ENCODE results near the gene PDZRN3. TPM values are rescaled to one million over a fixed set of nuclear protein-coding genes. Genes with fewer than 3 reads are reported as not detected.

PDZRN3 gene
- total and polyA plus RNA-seq, 2 donors from 2014 or later = 9.5 to 13.2 TPM

GRCh38 chr3:73572368-73572767 lies 52.4 kb downstream of the PDZRN3 start:
- no peaks in the 10 kb centered on the region for H3K9me3 ChIP-seq (ENCODE audit: control insufficient read depth in 2 of 3, insufficient read depth in 1 of 3, low read length in 3 of 3)
- no peak overlapping the region for H3K9ac ChIP-seq (ENCODE audit: low read length in 3 of 3)
- H3K27ac ChIP-seq (ENCODE audit: low read depth in 2 of 2, low read length in 2 of 2) = no peak overlapping the region
- peaks cover 0 to 14% (median 5%) of the 10 kb centered on the region in 3 donors for H3K4me1 ChIP-seq (ENCODE audit: control insufficient read depth in 2 of 3, insufficient read depth in 2 of 3, low read depth in 1 of 3, low read length in 3 of 3)
- no peak overlapping the region for H3K4me3 ChIP-seq (ENCODE audit: low read length in 3 of 3)
- DNase-seq (peak in 4 of 5 donors; percentile 74 to 90 (median 82)), FAIRE-seq (no peak)
- no peaks in the 10 kb centered on the region for H3K36me3 ChIP-seq (ENCODE audit: control insufficient read depth in 2 of 3, insufficient read depth in 3 of 3, low read length in 3 of 3)
- TF ChIP-seq CTCF (IDR thresholded peaks at IDR 0.05; ENCODE audit: borderline replicate concordance, extremely low read depth, insufficient read depth) = no peak
- no peaks in the 10 kb centered on the region for H3K27me3 ChIP-seq (ENCODE audit: control insufficient read depth, insufficient read depth, low read length)
- intact Hi-C loops (cut with DNase I) = no loop called here

- FAIRE-seq = no peak
- intact Hi-C loops (cut with DNase I) = no loop called here
- H3K36me3 ChIP-seq (ENCODE audit: control insufficient read depth in 2 of 3, insufficient read depth in 3 of 3, low read length in 3 of 3) = no peaks in the 10 kb centered on the region
- TF ChIP-seq CTCF (IDR thresholded peaks at IDR 0.05; ENCODE audit: borderline replicate concordance, extremely low read depth, insufficient read depth) = no peak
- no peaks in the 10 kb centered on the region for H3K9me3 ChIP-seq (ENCODE audit: control insufficient read depth in 2 of 3, insufficient read depth in 1 of 3, low read length in 3 of 3)
- H3K27ac ChIP-seq (ENCODE audit: low read depth in 2 of 2, low read length in 2 of 2) = peak overlapping the region; percentile 8 to 10
- H3K27me3 ChIP-seq (ENCODE audit: control insufficient read depth, insufficient read depth, low read length) = no peaks in the 10 kb centered on the region
- H3K4me3 ChIP-seq (ENCODE audit: low read length in 3 of 3) = peak overlapping the region in 1 of 3 donors; percentile 10
- H3K4me1 ChIP-seq (ENCODE audit: control insufficient read depth in 2 of 3, insufficient read depth in 2 of 3, low read depth in 1 of 3, low read length in 3 of 3) = peaks cover 0 to 11% (median 4%) of the 10 kb centered on the region in 3 donors
- H3K9ac ChIP-seq (ENCODE audit: low read length in 3 of 3) = no peak overlapping the region
- peak in 3 of 5 donors; percentile 33 to 44 (median 44) for DNase-seq
Measured at GRCh38 chr3:73571238-73571794, 53.4 kb downstream of the PDZRN3 start.

- Histone ChIP-seq H3K4me3 (ENCODE audit: low read length in 3 of 3) (no peak overlapping the region), H3K9ac (ENCODE audit: low read length in 3 of 3) (no peak overlapping the region), H3K27ac (ENCODE audit: low read depth in 2 of 2, low read length in 2 of 2) (no peak overlapping the region), H3K4me1 (ENCODE audit: control insufficient read depth in 2 of 3, insufficient read depth in 2 of 3, low read depth in 1 of 3, low read length in 3 of 3) (peaks cover 0 to 11% (median 4%) of the 10 kb centered on the region in 3 donors), H3K27me3 (ENCODE audit: control insufficient read depth, insufficient read depth, low read length) (no peaks in the 10 kb centered on the region), H3K9me3 (ENCODE audit: control insufficient read depth in 2 of 3, insufficient read depth in 1 of 3, low read length in 3 of 3) (no peaks in the 10 kb centered on the region), H3K36me3 (ENCODE audit: control insufficient read depth in 2 of 3, insufficient read depth in 3 of 3, low read length in 3 of 3) (no peaks in the 10 kb centered on the region)
- no peak for FAIRE-seq
- no peak for DNase-seq
- intact Hi-C loops (cut with DNase I) = no loop called here
- no peak for TF ChIP-seq CTCF (IDR thresholded peaks at IDR 0.05; ENCODE audit: borderline replicate concordance, extremely low read depth, insufficient read depth)
Measured at GRCh38 chr3:73569246-73569760, 55.4 kb downstream of the PDZRN3 start.
